HG02870 (cell line): ENCODE data around the gene ATG16L2.
"Not testable (repeated sequence)": the region's sequence is repeated elsewhere in the genome, so short reads cannot be mapped to it uniquely, and the experiment has no call there.

Source experiments
- ATAC-seq: cut with Tn5 transposase; IDR thresholded peaks from one replicate; pipeline ENCODE4 v1.9.1; 2021; ENCODE audit warnings: mild to moderate bottlenecking, moderate library complexity; ENCODE audit not compliant: unreplicated experiment

Gene ATG16L2

DNA sequence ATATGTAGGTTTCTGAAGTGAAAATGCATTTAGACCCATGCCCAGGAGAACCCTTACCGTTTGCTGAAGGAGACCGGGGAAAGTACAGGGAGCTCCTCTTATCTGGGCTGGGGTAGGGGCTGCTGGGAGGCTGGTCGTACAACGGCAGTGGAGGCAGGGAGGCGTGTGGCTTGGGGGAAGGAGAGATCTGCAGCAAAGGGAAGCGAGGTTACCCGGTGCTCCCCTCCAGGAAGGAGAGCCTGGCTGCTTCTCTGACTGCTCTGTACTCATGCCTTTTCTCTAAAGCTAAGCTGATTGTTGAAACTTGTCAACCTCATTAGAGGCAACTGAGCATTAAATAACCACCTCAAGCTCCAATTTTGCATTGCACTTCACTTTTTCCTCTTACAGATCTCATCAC, 27.2 kb downstream of the ATG16L2 start:
- ATAC-seq, result no peak

DNA sequence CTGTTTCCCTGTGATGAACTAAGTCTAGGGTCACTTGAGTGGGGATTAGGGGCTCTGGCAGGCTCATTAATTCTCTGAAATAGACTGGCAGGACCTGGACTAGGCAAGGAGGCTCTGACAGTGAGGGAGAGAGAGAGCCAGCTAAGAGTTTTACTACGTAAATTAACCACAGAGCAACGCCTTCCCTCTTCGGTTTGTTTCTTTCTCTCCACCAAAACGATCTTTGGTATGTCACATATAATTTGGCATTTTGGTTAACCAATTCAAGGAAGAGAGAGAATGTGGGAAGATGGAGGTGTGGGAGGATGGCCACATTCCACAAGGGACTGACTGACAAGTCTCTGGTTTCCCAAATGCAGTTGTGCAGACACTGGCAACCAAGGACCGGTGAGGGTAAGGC, 27.9 kb downstream of the ATG16L2 start:
- ATAC-seq, result no peak

DNA sequence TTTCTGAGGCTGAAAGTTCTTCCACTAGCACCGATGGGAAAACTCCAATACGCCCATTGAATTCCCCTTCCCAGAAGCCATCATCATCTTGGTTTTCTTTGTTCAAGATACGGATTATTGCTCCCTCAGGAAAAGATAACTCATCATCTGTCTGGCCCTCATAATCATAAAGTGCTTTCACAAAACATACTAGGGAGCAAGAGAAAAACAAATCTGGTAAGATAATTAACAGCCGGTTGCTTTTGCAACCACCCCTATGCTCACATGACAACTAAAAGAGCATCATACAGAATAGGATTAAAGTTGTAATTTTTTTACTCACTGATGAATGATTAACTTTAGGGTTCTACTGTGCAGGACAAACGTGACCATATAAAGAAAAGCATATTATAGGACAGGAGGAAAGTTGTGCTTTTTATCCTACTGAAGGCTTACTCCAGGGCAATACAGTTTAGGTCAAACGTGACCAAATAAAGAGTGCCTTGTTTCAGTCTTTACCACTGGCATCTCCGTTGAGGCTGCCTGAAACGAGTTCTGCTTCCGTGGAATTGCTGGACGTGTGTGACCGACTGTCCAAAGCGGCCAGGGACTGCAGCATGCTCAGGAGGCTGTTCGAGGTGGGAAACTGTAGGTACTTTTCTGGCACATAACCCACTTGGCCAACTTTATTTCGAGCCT, 28.6 kb downstream of the ATG16L2 start:
- ATAC-seq, result no peak

DNA sequence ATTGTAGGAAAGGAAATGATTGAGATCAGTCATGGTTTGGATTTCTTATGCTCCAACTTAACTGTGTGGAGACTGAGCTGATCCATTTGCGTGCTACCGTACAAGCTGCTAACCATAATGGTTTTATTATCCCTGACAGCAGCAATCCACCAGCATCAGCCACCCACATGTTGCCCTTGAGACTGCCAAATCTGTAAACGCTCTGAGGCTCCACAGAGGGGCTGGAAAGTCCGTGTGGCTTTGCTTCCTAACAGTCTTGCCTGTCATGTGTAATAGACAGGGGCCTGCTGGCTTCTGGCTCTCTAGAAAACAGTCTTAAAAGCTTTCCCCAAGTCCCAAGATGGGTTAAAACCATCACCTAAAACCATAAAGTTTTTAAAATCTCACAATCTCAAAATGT, 30.1 kb downstream of the ATG16L2 start:
- no peak for ATAC-seq

DNA sequence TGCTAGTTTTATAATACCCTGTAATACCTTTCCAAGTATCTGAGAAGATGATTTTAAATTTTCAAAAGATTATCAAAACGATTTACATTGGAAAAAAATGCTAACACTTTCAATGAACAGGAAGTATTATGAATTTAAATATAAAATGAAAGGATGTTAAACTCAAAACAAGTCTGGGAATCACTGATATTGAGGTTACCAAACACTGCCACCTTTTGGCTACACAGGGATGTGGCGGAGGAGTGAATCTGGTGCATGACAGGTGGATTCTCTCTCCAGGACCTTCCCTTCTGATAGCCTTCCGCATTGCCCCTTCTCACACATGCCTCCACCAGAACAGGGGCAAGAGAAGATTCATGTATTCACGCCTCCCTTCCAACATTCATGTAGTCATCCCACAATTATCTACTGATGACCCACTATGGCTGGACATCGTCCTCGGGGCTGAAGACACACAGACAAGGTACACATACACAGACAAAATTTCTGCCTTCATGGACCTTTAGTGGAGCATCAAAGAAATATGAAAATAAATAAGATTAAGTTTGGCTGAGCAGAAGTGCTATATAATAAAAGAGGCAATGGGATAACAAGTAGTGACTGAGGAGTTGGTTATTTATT, 34.7 kb downstream of the ATG16L2 start:
- ATAC-seq, result no peak

DNA sequence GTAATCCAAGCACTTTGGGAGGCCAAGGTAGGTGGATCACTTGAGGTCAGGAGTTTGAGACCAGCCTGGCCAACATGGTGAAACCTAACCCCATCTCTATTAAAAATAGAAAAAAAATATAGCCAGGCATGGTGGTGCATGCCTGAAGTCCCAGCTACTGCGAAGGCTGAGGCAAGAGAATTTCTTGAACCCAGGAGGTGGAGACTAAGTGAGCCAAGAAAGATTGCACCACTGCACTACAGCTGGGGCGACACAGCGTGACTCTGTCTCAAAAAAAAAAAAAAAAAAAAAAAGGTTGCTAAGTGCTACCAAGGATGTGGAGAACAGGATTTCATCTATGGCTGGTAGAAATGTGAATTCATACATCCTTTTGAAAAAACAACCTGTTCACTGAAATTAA, 36.6 kb downstream of the ATG16L2 start:
- ATAC-seq, result no peak

DNA sequence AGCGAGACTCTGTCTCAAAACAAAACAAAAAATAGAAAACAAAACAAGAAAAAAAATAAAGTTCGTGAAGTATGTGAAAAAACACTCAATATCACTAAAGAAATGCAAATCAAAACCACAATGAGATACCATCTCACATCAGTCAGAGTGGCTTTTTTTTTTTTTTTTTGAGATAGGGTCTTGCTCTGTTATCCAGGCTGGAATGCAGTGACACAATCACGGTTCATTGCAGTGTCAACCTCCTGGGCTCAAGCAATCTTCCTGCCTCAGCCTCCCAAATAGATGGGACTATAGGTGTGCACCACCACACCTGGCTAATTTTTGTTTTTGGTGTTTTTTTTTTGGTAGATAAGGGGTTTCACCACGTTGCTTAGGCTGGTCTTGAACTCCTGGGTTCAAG, 37.5 kb downstream of the ATG16L2 start:
- no peak for ATAC-seq

DNA sequence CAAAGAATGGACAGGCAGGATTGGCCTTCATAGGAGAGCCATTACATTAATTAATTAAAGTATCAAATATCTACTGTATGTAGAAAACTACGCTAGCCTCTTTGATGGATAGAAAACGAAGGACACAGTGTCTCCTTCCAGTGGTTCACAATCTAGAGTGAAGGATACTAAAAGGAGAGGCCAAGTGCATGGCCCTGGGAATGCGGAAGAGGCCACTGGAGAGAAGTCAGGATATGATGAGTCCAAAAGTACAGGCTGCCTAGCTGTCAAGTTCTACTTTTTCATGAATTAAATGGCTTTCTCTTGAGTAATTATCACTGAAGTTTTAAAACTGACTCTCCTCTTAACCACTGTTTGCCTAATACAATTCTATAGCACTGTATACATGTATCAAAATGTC, 41.9 kb downstream of the ATG16L2 start:
- ATAC-seq, result no peak

DNA sequence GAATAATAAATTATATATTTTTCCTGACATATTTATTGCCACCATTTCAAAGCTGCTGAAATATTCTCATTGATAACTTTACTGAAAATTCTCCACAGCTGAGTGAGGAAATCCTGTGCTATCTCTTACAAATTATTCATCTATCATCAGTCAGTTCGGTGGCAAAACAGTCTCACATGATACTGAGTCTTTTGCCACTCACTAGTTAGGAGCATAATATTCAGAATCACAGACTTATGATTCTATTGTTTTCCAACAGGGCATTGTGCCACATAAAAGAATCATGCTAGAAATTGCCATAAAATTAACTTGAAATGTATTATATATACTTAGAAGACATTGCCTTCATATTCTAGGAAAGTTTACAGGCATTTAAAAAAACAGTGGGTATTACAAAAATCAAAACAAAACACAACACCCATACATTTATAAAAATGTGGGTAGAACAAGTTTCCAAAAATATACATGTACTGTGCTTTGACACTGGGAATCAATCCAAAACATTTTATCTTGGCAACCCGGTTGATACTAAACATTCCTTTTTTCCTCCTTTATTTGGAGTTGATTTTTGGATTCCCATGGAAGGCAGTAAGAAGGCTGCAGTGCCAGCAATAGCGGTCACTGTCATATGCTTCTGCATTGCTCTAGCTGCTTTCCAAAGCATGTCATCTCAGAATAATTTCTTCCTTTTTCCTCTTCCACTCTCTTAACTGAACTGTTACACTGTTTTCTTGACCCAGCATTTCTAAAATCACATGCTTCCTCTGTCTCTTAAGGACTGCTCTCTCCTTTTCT, 42.5 kb downstream of the ATG16L2 start:
- ATAC-seq, result no peak

DNA sequence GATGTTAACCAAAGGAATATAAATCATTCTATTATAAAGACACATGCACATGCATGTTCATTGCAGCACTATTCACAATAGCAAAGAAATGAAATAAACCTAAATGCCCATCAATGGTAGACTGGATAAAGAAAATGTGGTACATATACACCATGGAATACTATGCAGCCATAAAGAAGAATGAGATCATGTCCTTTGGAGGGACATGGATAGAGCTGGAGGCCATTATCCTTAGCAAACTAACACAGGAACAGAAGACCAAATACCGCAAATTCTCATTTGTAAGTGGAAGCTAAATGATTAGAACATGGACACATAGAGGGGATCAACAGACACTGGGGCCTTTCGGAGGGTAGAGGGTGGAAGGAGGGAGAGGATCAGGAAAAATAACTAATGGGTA, 44.1 kb downstream of the ATG16L2 start:
- ATAC-seq, result not testable (repeated sequence)

DNA sequence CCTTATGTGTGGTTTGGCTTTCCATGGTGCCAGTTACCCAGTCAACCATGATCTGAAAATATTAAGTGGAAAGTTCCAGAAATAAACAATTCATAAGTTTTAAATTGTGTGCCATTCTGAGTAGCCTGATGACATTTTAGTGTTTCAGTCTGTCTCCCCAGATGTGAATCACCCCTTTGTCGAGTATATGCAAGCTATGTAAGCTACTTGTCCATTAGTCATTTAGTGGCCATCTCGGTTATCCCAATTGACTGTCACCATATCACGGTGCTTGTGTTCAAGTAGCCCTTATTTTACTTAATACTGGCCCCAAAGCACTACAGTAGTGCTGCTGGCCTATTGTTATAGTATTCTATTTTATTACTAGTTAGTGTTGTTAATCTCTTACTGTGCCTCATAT, 44.9 kb downstream of the ATG16L2 start:
- ATAC-seq, result no peak

DNA sequence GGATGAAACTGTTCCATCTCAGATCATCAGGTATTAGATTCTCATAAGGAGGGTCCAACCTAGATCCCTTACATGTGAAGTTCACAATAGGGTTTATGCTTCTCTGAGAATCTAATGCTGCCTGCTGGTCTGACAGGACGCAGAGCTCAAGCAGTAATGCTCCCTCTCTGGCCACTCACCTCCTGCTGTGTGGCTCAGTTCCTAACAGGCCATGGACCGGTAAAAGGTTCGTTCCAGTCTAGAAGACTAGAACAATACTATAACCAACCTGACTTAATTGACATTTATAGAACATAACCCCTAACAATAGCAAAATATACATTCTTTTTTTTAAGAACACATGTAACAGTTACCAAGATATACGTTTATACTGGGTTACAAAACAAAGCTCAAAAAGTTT, 45.8 kb downstream of the ATG16L2 start:
- ATAC-seq, result no peak

DNA sequence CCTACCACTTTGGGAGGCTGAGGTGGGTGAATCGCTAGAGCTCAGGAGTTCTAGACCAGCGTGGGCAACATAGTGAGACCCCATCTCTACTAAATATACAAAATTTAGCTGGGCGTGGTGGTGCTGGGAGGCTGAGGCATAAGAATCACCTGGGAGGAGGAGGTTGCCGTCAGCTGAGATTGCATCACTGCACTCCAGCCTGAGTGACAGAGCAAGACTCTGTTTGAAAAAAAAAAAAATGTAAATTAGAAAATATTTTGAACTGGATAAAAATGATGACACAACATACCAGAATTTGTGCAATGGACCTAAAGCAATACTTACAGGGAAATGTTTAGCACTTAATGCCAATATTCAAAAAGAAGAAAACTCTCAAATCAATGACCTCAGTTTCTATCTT, 46.4 kb downstream of the ATG16L2 start:
- ATAC-seq, result no peak

DNA sequence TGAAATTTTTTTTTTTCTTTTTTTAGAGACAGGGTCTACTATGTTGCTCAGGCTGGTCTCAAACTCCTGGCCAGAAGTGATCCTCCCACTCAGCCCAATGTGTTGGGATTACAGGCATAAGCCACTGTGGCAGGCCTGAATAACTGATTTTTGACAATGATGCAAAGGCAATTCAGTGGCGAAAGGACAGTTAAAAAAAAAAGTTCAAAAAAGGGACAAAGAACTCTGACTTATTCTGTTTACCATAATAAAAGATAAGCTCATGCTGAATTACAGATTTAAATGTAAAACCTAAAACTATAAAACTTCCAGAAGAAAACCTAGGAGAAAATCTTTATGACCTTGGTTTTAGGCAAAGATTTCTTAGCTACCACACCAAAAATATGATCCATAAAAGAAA, 48.9 kb downstream of the ATG16L2 start:
- no peak for ATAC-seq

DNA sequence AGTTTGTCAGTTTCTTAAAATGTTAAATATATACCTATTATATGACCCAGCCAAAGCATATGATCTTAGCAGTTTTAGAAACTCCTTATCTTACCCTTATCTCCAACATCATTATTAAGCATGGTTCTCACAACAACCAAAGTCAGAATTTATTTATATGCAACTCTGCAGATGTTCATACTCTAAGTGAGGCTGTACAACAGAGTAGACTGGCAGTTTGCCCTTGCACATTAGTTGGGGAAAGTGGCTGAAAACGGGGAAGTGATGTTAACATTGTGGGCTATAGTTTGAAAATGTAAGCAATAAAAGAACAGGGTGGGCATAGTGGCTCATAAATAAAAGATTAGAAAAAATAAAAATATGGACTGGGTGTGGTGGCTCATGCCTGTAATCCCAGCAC, 49.7 kb downstream of the ATG16L2 start:
- no peak for ATAC-seq

DNA sequence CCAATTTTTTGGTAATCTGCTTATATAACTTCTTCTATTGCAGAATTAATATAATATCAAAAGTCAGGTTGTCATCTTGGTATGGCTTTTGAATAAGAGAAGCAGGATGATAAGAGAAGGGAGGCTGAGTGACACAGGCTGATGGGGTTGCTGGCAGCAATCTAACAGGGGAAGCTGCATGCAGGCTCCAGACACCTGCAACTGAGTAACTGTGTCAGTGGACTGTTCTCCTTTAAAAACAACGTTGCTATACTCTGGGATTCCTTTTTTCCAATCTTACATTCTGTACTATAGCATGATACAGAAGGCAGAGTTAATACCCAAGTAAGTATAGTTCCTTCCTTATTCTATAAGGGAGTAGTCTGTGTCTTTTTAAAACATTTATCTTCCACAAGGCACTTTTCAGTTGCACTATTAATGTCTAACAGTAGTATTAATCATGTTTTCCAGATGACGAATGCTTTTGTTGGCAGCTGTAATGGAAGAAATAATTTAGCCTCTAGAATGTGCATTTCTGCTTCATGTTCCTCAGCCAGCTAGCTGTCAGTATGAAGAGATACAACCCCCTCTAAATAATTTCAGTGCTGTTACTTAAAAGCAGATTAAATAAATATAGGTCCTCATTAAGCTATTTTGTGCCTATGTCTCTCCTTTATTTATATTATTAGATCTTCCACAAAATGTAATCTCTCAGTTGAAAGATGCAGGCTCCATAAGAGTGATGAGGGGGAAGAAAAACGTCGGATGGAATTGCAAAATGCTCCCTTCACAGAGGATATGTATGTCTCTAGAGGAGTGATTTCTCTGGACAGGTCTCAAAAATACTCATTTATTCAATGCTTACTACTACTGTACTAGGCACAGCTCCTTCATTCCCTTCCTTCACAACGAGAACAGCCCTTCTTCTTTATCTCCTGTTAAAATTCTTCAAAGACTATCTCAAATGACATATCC, 50.8 kb downstream of the ATG16L2 start:
- no peak for ATAC-seq

DNA sequence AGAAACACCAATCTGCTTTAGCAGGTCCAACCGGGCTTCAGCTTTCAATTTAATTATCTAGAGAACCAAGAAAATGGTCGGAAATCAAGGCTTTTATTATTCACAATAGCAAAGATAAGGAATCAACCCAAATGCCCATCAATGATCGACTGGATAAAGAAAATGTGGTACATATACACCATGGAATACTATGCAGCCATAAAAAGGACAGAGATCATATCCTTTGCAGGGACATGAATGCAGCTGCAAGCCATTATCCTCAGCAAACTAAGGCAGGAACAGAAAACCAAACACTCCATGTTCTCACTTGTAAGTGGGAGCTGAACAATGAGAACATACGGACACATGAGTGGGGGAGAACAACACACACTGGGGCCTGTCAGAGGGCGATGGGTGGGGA, 53.8 kb downstream of the ATG16L2 start:
- no peak for ATAC-seq

DNA sequence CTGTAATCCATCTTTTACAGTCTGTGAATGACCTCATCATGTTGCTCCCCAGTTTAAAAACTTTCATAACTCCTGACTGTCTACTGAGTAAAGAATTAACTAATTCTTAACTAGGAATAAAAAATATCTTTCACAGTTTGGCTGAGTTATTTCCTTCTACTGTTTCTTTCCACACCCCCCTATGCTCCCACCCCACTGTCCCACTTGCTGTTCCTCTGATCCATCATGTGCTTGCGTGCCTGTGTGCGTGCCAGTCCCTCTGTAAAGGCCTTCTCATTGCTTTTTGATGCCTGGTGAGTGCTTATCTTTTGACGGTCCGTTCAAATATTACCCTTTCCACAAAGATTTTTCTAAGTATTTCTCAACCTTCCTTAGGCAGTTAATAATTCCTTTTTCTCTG, 55.6 kb downstream of the ATG16L2 start:
- no peak for ATAC-seq

DNA sequence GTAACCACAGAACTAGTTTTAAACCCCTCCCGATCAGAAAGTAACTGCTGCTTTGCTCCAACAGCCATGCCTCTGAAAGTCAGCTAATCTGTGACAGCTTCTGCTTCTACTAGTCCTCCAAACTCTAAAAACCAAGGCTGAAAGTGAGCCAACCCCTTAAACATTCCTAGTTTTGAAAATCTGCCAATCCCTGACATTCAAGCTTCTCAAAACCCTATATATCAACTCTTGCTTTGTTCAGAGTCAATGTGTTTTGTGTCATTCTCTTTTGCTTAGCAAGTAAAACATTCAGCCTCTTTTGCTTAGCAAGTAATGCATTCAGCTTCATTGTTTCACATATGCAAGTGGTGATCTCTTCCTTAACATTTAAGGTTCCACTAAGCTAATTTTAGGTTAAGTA, 56.9 kb downstream of the ATG16L2 start:
- ATAC-seq, result no peak

DNA sequence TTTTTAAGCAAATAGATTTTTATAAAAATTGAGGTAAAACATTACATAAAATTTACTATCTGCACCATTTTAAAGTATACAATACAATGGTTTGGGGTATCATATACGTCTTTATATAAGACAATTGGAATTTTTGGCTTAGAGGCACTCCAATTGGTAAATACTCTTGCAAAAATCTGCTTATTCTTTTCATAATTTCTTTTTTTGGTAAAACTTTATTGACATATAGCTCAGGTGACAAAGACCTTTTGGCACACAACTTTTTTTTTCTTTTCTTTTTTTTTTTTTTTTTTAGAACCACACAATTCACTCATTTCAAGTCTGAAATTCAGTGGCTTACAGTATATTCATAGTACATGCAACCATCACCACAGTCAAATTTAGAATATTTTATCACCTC, 57.8 kb downstream of the ATG16L2 start:
- ATAC-seq, result no peak

DNA sequence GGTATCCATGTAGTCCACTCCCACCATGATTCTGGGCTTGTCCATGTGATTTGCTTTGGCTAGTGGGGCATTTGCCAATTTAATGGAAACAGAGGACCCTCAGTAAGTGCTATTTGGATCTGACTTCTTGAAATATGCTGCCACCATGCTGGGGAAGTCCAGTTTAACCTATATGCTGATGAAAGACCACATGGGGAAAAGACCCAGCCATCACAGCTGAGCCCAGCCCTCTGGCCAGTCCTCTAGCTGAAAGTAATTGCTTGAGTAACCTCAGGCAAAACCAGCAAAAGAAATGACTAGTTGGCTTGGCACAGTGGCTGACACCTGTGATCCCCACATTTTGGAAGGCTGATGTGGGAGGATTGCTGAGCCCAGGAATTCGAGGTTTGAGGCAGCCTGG, 61.5 kb downstream of the ATG16L2 start:
- ATAC-seq, result no peak
